K562 (cell line): ENCODE measurements around the gene CDCP1. TPM values are rescaled to one million over a fixed set of nuclear protein-coding genes. Genes with fewer than 3 reads are reported as not detected.

Experiments
- CTCF ChIP-seq, 3 experiments: IDR thresholded peaks in 2 of 3; conservative IDR thresholded peaks in 1 of 3; 2 replicates each; pipeline ENCODE4 v1.5.1; 2011 to 2012; ENCODE audit warnings: low read length in 3 of 3, mild to moderate bottlenecking in 3 of 3, control low read depth in 2 of 3, improper control_type of control experiment in 1 of 3, inconsistent platforms in 1 of 3, low read depth in 1 of 3, mixed read lengths in 1 of 3, moderate library complexity in 1 of 3; ENCODE audit not compliant: insufficient read depth in 2 of 3
- IRF2 ChIP-seq: sonication (generic); formaldehyde crosslinking; IDR thresholded peaks from 2 replicates; pipeline ENCODE4 v1.8.1; 2022; ENCODE audit warnings: mild to moderate bottlenecking, missing genetic modification reagents
- NFE2L1 ChIP-seq: fragments of 450-650 bp; IDR thresholded peaks from 2 replicates; pipeline ENCODE4 v1.6.1; 2016; ENCODE audit warnings: missing genetic modification characterization, low read depth, mild to moderate bottlenecking, missing compliant biosample characterization, moderate library complexity, borderline replicate concordance
- POLR2A ChIP-seq: fragments of 450-650 bp; conservative IDR thresholded peaks from 2 replicates; pipeline ENCODE4 v1.6.1; 2016
- PREB ChIP-seq: sonication (generic); formaldehyde crosslinking; IDR thresholded peaks from 2 replicates; pipeline ENCODE4 v1.8.1; 2023; ENCODE audit warnings: mild to moderate bottlenecking, missing genetic modification reagents
- RFX5 ChIP-seq: IDR thresholded peaks from 2 replicates; pipeline ENCODE4 v1.6.1; 2011; ENCODE audit warnings: low read depth, mild to moderate bottlenecking, improper control_type of control experiment, low read length
- XRCC4 ChIP-seq: IDR thresholded peaks from one replicate; pipeline ENCODE4 v1.6.1; 2011; ENCODE audit not compliant: insufficient read depth, insufficient read length; ENCODE audit errors: extremely low read depth
- ZNF232 ChIP-seq: sonication (generic); formaldehyde crosslinking; IDR thresholded peaks from 2 replicates; pipeline ENCODE4 v1.8.0; 2022; ENCODE audit warnings: mild to moderate bottlenecking, missing genetic modification reagents
- ZNF583 ChIP-seq: fragments of 250-450 bp; sonication (Bioruptor Pico); IDR thresholded peaks from 2 replicates; pipeline ENCODE4 v1.4.0; 2020
- ZNF584 ChIP-seq: fragments of 200-800 bp; sonication (Bioruptor generic); IDR thresholded peaks from 2 replicates; pipeline ENCODE4 v1.6.1; 2016; ENCODE audit warnings: low read depth, mild to moderate bottlenecking, missing genetic modification characterization, missing compliant biosample characterization
- polyA plus RNA-seq, 8 experiments: library from polyadenylated mRNA; depleted of rRNA in 4 of 8; stranded (reverse) in 5 of 8; unstranded in 3 of 8; fragments of >200 nt; fragmentation: Nextera tagmentation in 2 of 8; fragmentation: Illumina TruSeq in 1 of 8; extraction: Ambion mirVana in 2 of 8; extraction: Trizol in 1 of 8; gene quantifications; 2 replicates each; pipeline versions ENCODE4 v1.2.1 to v1.2.3, GENCODE V29; 2011 to 2014; ENCODE audit warnings: inconsistent platforms in 1 of 8, missing spikeins in 1 of 8
- total RNA-seq, 7 experiments: library from RNA; depleted of rRNA in 6 of 7; stranded (reverse); fragments of >200 nt in 6 of 7; fragmentation: Illumina TruSeq in 2 of 7; extraction: Trizol in 2 of 7; gene quantifications; 2 replicates each; pipeline versions ENCODE4 v1.2.1 to v1.2.3, GENCODE V29; 2011 to 2021; ENCODE audit warnings: low replicate concordance in 1 of 7
- TF ChIP-seq, protein P1 (sequence below): sonication (generic); formaldehyde crosslinking; IDR thresholded peaks from 2 replicates; pipeline ENCODE4 v1.8.0; 2022; ENCODE audit warnings: mild to moderate bottlenecking, low read depth, missing genetic modification reagents
- TF ChIP-seq, protein P2 (sequence below): fragments of 250-450 bp; sonication (Bioruptor Pico); IDR thresholded peaks from 2 replicates; pipeline ENCODE4 v1.4.0; 2020; ENCODE audit warnings: mild to moderate bottlenecking, moderate library complexity
- TF ChIP-seq, protein P3 (sequence below): fragments of 450-650 bp; IDR thresholded peaks from 2 replicates; pipeline ENCODE4 v1.6.1; 2017; ENCODE audit warnings: mild to moderate bottlenecking, moderate library complexity
- TF ChIP-seq, protein P4 (sequence below): fragments of 450-650 bp; IDR thresholded peaks from 2 replicates; pipeline ENCODE4 v1.6.1; 2018; ENCODE audit not compliant: partially characterized antibody

The CDCP1 gene
- total and polyA plus RNA-seq, 9 of the 15 experiments (the other 6 are each of a cell fraction or from before 2014, with no cell fraction given), result 3.9 to 16.4 (median 5.2) TPM

DNA sequence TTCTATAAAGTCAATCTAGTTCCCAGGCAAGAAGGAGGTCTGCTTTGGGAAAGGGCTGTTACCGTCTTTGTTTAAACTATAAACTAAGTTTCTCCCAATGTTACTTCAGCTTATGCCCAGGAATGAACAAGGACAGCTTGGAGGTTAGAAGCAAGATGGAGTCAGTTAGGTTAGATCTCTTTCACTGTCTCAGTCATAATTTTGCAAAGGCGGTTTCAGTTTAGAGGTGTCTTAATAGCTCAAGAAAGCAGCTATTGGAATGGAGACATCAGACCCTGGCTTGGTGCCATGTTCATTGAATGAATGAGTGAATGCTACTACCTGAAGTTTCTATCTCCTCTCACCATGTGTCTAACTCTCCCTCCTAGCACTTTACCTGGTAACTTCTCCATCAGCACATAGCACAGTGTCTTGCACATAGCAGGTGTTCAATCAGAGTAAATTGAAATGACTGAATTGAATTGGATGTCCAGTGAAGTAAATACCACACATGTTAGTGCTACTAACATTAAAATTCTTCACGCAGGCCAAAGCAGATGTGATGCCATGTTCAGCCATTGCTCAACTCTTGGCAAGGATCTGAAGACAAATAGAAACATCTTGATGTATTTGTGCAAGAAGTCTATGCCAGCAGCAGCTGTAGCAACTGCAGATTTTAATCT is 91.9 kb downstream of the CDCP1 start (continued):
- TF ChIP-seq, protein P1, sequence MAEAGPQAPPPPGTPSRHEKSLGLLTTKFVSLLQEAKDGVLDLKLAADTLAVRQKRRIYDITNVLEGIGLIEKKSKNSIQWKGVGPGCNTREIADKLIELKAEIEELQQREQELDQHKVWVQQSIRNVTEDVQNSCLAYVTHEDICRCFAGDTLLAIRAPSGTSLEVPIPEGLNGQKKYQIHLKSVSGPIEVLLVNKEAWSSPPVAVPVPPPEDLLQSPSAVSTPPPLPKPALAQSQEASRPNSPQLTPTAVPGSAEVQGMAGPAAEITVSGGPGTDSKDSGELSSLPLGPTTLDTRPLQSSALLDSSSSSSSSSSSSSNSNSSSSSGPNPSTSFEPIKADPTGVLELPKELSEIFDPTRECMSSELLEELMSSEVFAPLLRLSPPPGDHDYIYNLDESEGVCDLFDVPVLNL (CRISPR knock-in tag), result no peak
- TF ChIP-seq, protein P2, sequence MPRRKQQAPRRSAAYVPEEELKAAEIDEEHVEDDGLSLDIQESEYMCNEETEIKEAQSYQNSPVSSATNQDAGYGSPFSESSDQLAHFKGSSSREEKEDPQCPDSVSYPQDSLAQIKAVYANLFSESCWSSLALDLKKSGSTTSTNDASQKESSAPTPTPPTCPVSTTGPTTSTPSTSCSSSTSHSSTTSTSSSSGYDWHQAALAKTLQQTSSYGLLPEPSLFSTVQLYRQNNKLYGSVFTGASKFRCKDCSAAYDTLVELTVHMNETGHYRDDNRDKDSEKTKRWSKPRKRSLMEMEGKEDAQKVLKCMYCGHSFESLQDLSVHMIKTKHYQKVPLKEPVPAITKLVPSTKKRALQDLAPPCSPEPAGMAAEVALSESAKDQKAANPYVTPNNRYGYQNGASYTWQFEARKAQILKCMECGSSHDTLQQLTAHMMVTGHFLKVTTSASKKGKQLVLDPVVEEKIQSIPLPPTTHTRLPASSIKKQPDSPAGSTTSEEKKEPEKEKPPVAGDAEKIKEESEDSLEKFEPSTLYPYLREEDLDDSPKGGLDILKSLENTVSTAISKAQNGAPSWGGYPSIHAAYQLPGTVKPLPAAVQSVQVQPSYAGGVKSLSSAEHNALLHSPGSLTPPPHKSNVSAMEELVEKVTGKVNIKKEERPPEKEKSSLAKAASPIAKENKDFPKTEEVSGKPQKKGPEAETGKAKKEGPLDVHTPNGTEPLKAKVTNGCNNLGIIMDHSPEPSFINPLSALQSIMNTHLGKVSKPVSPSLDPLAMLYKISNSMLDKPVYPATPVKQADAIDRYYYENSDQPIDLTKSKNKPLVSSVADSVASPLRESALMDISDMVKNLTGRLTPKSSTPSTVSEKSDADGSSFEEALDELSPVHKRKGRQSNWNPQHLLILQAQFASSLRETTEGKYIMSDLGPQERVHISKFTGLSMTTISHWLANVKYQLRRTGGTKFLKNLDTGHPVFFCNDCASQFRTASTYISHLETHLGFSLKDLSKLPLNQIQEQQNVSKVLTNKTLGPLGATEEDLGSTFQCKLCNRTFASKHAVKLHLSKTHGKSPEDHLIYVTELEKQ (CRISPR knock-in tag), result peak; percentile 97
- TF ChIP-seq ZNF232 (CRISPR knock-in tag) (no peak), ZNF584 (CRISPR knock-in tag) (peak; percentile 99), CTCF (IDR thresholded peaks at IDR 0.05 in 2 of 3, conservative IDR thresholded peaks at IDR 0.05 in 1 of 3; ENCODE audit: insufficient read depth in 2 of 3, low read depth in 1 of 3, low read length in 3 of 3) (no peak), XRCC4 (no peak), RFX5 (no peak), NFE2L1 (peak; percentile 78), IRF2 (CRISPR knock-in tag) (no peak), PREB (CRISPR knock-in tag) (no peak), POLR2A (no peak), ZNF583 (CRISPR knock-in tag) (peak; percentile 98)
- TF ChIP-seq, protein P3, sequence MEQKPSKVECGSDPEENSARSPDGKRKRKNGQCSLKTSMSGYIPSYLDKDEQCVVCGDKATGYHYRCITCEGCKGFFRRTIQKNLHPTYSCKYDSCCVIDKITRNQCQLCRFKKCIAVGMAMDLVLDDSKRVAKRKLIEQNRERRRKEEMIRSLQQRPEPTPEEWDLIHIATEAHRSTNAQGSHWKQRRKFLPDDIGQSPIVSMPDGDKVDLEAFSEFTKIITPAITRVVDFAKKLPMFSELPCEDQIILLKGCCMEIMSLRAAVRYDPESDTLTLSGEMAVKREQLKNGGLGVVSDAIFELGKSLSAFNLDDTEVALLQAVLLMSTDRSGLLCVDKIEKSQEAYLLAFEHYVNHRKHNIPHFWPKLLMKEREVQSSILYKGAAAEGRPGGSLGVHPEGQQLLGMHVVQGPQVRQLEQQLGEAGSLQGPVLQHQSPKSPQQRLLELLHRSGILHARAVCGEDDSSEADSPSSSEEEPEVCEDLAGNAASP, result no peak
- TF ChIP-seq, protein P4, sequence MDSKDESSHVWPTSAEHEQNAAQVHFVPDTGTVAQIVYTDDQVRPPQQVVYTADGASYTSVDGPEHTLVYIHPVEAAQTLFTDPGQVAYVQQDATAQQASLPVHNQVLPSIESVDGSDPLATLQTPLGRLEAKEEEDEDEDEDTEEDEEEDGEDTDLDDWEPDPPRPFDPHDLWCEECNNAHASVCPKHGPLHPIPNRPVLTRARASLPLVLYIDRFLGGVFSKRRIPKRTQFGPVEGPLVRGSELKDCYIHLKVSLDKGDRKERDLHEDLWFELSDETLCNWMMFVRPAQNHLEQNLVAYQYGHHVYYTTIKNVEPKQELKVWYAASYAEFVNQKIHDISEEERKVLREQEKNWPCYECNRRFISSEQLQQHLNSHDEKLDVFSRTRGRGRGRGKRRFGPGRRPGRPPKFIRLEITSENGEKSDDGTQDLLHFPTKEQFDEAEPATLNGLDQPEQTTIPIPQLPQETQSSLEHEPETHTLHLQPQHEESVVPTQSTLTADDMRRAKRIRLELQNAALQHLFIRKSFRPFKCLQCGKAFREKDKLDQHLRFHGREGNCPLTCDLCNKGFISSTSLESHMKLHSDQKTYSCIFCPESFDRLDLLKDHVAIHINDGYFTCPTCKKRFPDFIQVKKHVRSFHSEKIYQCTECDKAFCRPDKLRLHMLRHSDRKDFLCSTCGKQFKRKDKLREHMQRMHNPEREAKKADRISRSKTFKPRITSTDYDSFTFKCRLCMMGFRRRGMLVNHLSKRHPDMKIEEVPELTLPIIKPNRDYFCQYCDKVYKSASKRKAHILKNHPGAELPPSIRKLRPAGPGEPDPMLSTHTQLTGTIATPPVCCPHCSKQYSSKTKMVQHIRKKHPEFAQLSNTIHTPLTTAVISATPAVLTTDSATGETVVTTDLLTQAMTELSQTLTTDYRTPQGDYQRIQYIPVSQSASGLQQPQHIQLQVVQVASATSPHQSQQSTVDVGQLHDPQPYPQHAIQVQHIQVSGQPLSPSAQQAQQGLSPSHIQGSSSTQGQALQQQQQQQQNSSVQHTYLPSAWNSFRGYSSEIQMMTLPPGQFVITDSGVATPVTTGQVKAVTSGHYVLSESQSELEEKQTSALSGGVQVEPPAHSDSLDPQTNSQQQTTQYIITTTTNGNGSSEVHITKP, result no peak
